GM12864 (cell line): ENCODE measurements around the gene PPM1M.
"Not testable (repeated sequence)": the region's sequence is repeated elsewhere in the genome, so short reads cannot be mapped to it uniquely, and the experiment has no call there.

Experiments used
- DNase-seq: peaks from one replicate; pipeline ENCODE4 v3.0.0-alpha.2; 2011; ENCODE audit warnings: low read depth
- H3K4me3 ChIP-seq: 2 replicates; pipeline ENCODE4 v1.5.1; 2011; ENCODE audit warnings: mild to moderate bottlenecking, low read depth, low read length, control low read depth
- CTCF ChIP-seq: IDR thresholded peaks from 2 replicates; pipeline ENCODE4 v1.5.1; 2011; ENCODE audit warnings: low read depth, mild to moderate bottlenecking, moderate library complexity, low read length, control low read depth, inconsistent platforms; ENCODE audit errors: missing control alignments

Gene PPM1M

GRCh38 chr3:52278510-52279069, 33.0 kb downstream of the PPM1M start, which contains the start of gene WDR82:
Gene WDR82 (minus strand): TSS chr3:52278649. CDS start chr3:52278361, 288 bp downstream.
- H3K4me3 ChIP-seq = peak within 1 kb of the TSS; percentile 87
- peak; percentile 49 for TF ChIP-seq CTCF
- DNase-seq = peak; percentile 70

- no peak for TF ChIP-seq CTCF
- H3K4me3 ChIP-seq = no peak overlapping the region; the same call in 1 of the 2 replicates
- DNase-seq = no peak
Observed at GRCh38 chr3:52279596-52279995, 34.0 kb downstream of the PPM1M start.

- DNase-seq = no peak
- no peak for TF ChIP-seq CTCF
- no peak overlapping the region for H3K4me3 ChIP-seq
Observed at GRCh38 chr3:52280050-52280461, 34.5 kb downstream of the PPM1M start.

- no peak overlapping the region for H3K4me3 ChIP-seq
- TF ChIP-seq CTCF = no peak
- no peak for DNase-seq
Observed at GRCh38 chr3:52281981-52282801, 36.6 kb downstream of the PPM1M start.

GRCh38 chr3:52283306-52283705, 37.7 kb downstream of the PPM1M start:
- TF ChIP-seq CTCF = no peak

GRCh38 chr3:52284051-52284450, 38.5 kb downstream of the PPM1M start:
- H3K4me3 ChIP-seq, DNase-seq: not testable (repeated sequence)

More at GRCh38 chr3:52283306-52283705, 37.7 kb downstream of the PPM1M start:
- no peak overlapping the region for H3K4me3 ChIP-seq
- DNase-seq = no peak

- no peak for DNase-seq
- H3K4me3 ChIP-seq = peak overlapping the region; percentile 92
- TF ChIP-seq CTCF = no peak
Observed at GRCh38 chr3:52286777-52287110, 41.2 kb downstream of the PPM1M start.
